Esophagus muscularis mucosa (tissue), 4 donors: ENCODE results near the gene PRMT3. TPM values are rescaled to one million over a fixed set of nuclear protein-coding genes. Genes with fewer than 3 reads are reported as not detected.

Source experiments
- DNase-seq: peaks from one replicate; pipeline ENCODE4 v3.0.0-alpha.2; 2017; ENCODE audit errors: extremely low spot score
- H3K27ac ChIP-seq, 4 donors: fragments of 200-600 bp; sonication (generic); replicated peaks in 1 of 4; 1 replicate in 3 of 4; 2 replicates in 1 of 4; pipeline ENCODE4 v1.5.1; 2016 to 2019; ENCODE audit warnings: mild to moderate bottlenecking in 1 of 4
- H3K27me3 ChIP-seq, 4 donors: fragments of 200-600 bp; sonication (generic); one replicate each; pipeline versions ENCODE4 v1.5.1 to v1.6.0; 2016 to 2019
- H3K36me3 ChIP-seq, 4 donors: fragments of 200-600 bp; sonication (generic); one replicate each; pipeline ENCODE4 v1.5.1; 2016 to 2019
- H3K4me1 ChIP-seq, 4 donors: fragments of 200-600 bp; sonication (generic); one replicate each; pipeline ENCODE4 v1.5.1; 2016 to 2019
- H3K4me3 ChIP-seq, 4 donors: fragments of 200-600 bp; sonication (generic); 1 replicate in 2 of 4; 2 replicates in 2 of 4; pipeline ENCODE4 v1.5.1; 2016 to 2019; ENCODE audit warnings: mild to moderate bottlenecking in 4 of 4, moderate library complexity in 1 of 4
- H3K9me3 ChIP-seq, 4 donors: fragments of 200-600 bp; sonication (generic); 1 replicate in 3 of 4; 2 replicates in 1 of 4; pipeline ENCODE4 v1.5.1; 2016 to 2019
- CTCF ChIP-seq, 3 experiments: fragments of 200-600 bp in 2 of 3; fragments of 450-650 bp in 1 of 3; sonication (generic) in 2 of 3; IDR thresholded peaks; one replicate each; pipeline ENCODE4 v1.5.1; 2017 to 2019; ENCODE audit warnings: antibody characterized with exemption in 3 of 3, mild to moderate bottlenecking in 2 of 3, moderate library complexity in 1 of 3
- EP300 ChIP-seq: sonication (generic); formaldehyde crosslinking; IDR thresholded peaks from one replicate; pipeline ENCODE4 v1.6.1; 2017; ENCODE audit warnings: antibody characterized with exemption
- POLR2A ChIP-seq: fragments of 450-650 bp; IDR thresholded peaks from one replicate; pipeline ENCODE4 v1.6.1; 2017; ENCODE audit warnings: antibody characterized with exemption, moderate library complexity, mild to moderate bottlenecking, low read depth
- POLR2AphosphoS5 ChIP-seq, 2 donors: sonication (generic); formaldehyde crosslinking; IDR thresholded peaks; one replicate each; pipeline ENCODE4 v1.6.1; 2017; ENCODE audit warnings: antibody characterized with exemption in 2 of 2
- WGBS: methylation state at CpG from one replicate; pipeline ENCODE4 v1.1.5; 2018; 5-methylcytosine and 5-hydroxymethylcytosine counted together
- intact Hi-C: fragments of 100-400 bp; cut with DNase I; formaldehyde crosslinking; loops from one replicate; pipeline ENCODE4 v1.15.1; 2023
- total RNA-seq, 4 donors: library from RNA; depleted of rRNA; stranded (reverse); fragments of >200 nt; gene quantifications; one replicate each; pipeline versions ENCODE4 v1.1.0 to v1.2.1, GENCODE V29; 2016

The PRMT3 gene
- total RNA-seq, 4 donors from 2014 or later = 11.3 to 19.9 (median 16.1) TPM

GRCh38 chr11:20558741-20559140 lies 171.2 kb downstream of the PRMT3 start:
- TF ChIP-seq EP300 (no peak), POLR2AphosphoS5 (IDR thresholded peaks at IDR 0.05) (no peak), CTCF (IDR thresholded peaks at IDR 0.05) (no peak), POLR2A (no peak)
- peaks cover 0 to 14% (median 0%) of the 10 kb centered on the region in 4 donors for H3K27me3 ChIP-seq
- intact Hi-C loops = no loop called here
- peak; percentile 17 for DNase-seq
- 88% methylated on average over 4 of the region's 4 CpGs for WGBS
- no peak overlapping the region for H3K27ac ChIP-seq
- H3K4me1 ChIP-seq = no peaks in the 10 kb centered on the region
- H3K4me3 ChIP-seq = no peak overlapping the region
- H3K36me3 ChIP-seq = no peaks in the 10 kb centered on the region
- H3K9me3 ChIP-seq = no peaks in the 10 kb centered on the region

Other genes with a start within 250 kb of the PRMT3 start
- gene DBX1, start 227.2 kb upstream of the PRMT3 start, total RNA-seq = not detected
- gene HTATIP2, start 24.0 kb upstream of the PRMT3 start, total RNA-seq = 10 to 100 TPM; 30.2 to 54.7 (median 43.7) TPM
- gene SLC6A5, start 211.9 kb downstream of the PRMT3 start, total RNA-seq = not detected